K562 (cell line): ENCODE data around the gene IGF1R. TPM values are rescaled to one million over a fixed set of nuclear protein-coding genes. Genes with fewer than 3 reads are reported as not detected.

Source experiments
- ATAC-seq: fragments of 200-7000 bp; cut with Tn5 transposase; 3 replicates; pipeline ENCODE4 v1.9.1; 2020; ENCODE audit warnings: moderate library complexity
- BruUV-seq: library from RNA; stranded (reverse); fragments of 400-500 nt; replicated peaks from 2 replicates; lab custom pipeline; 2021; lab: Mats Ljungman, UMichigan
- CTCF ChIA-PET: fragments of 300-600 bp; formaldehyde crosslinking; extraction: SDS; loops from one replicate; lab custom pipeline; 2021; ENCODE audit warnings: low intra/inter-chr PET ratio; lab: Yijun Ruan, JAX
- POLR2A ChIA-PET: fragments of 300-600, 350-650 bp; sonication (Branson Sonifier 250); formaldehyde crosslinking; extraction: SDS; loops from one replicate; lab custom pipeline; 2021; ENCODE audit warnings: antibody characterized with exemption, inconsistent platforms; lab: Yijun Ruan, JAX
- DNase-seq, 4 experiments: peaks; one replicate each; pipeline versions ENCODE4 v3.0.0 to v3.0.0-alpha.2; 2011 to 2018; ENCODE audit warnings: low spot score in 3 of 4, mixed read lengths in 3 of 4; ENCODE audit errors: extremely low read depth in 1 of 4
- FAIRE-seq: peaks from 2 replicates; lab custom pipeline; 2011; peaks lifted over from hg19 to GRCh38; lab: Jason Lieb, UNC
- H2AFZ ChIP-seq: 2 replicates; pipeline ENCODE4 v1.6.0; 2011; ENCODE audit warnings: low read depth, low read length, control low read depth, inconsistent platforms
- H3K27ac ChIP-seq: fragments of 200-600 bp; 3 replicates; pipeline ENCODE4 v1.8.0; 2011; ENCODE audit warnings: low read depth, mild to moderate bottlenecking, control low read depth, inconsistent platforms, low read length, moderate library complexity, mixed read lengths; ENCODE audit errors: extremely low read depth
- H3K27me3 ChIP-seq, 2 experiments: fragments of 300-600 bp in 1 of 2; 2 replicates in 1 of 2; 3 replicates in 1 of 2; pipeline versions ENCODE4 v1.6.0 to v1.8.0; 2011; ENCODE audit warnings: inconsistent platforms in 2 of 2, low read length in 2 of 2, mild to moderate bottlenecking in 1 of 2, mixed read lengths in 1 of 2, moderate library complexity in 1 of 2; ENCODE audit not compliant: control insufficient read depth in 2 of 2, insufficient read depth in 2 of 2
- H3K36me3 ChIP-seq: fragments of 300-600 bp; 3 replicates; pipeline ENCODE4 v1.8.0; 2011; ENCODE audit warnings: mild to moderate bottlenecking, low read length, inconsistent platforms; ENCODE audit not compliant: control insufficient read depth, insufficient read depth
- H3K4me1 ChIP-seq, 2 experiments: fragments of 200-600 bp in 1 of 2; replicated peaks in 1 of 2; 2 replicates in 1 of 2; 3 replicates in 1 of 2; pipeline versions ENCODE4 v1.5.1 to v1.8.0; 2011; ENCODE audit warnings: inconsistent platforms in 2 of 2, low read length in 2 of 2, mild to moderate bottlenecking in 1 of 2, mixed read lengths in 1 of 2, moderate library complexity in 1 of 2; ENCODE audit not compliant: control insufficient read depth in 2 of 2, insufficient read depth in 2 of 2
- H3K4me2 ChIP-seq: 2 replicates; pipeline ENCODE4 v1.6.1; 2011; ENCODE audit warnings: low read length, control low read depth, inconsistent platforms, mixed read lengths; ENCODE audit not compliant: insufficient read depth
- H3K4me3 ChIP-seq: fragments of 200-600 bp; sonication (generic), shearing (Covaris generic); 2 replicates; pipeline ENCODE4 v1.5.1; 2016; ENCODE audit warnings: control low read depth, inconsistent platforms
- H3K79me2 ChIP-seq: fragments of 200-600 bp; 3 replicates; pipeline ENCODE4 v1.8.0; 2011; ENCODE audit warnings: low read length, inconsistent platforms; ENCODE audit not compliant: control insufficient read depth, insufficient read depth
- H3K9ac ChIP-seq, 2 experiments: 2 replicates each; pipeline versions ENCODE4 v1.6.0 to v1.6.1; 2011; ENCODE audit warnings: low read depth in 2 of 2, low read length in 2 of 2, control low read depth in 1 of 2, inconsistent platforms in 1 of 2, mild to moderate bottlenecking in 1 of 2, mixed read lengths in 1 of 2; ENCODE audit not compliant: insufficient read depth in 1 of 2
- H3K9me1 ChIP-seq: one replicate; pipeline ENCODE4 v1.6.0; 2011; ENCODE audit warnings: inconsistent platforms, mild to moderate bottlenecking, low read length, moderate library complexity; ENCODE audit not compliant: control insufficient read depth, insufficient read depth
- H3K9me3 ChIP-seq: replicated peaks from 2 replicates; pipeline ENCODE4 v1.5.1; 2011; ENCODE audit warnings: low read depth, low read length, inconsistent platforms; ENCODE audit not compliant: control insufficient read depth, insufficient read depth
- H4K20me1 ChIP-seq: replicated peaks from 2 replicates; pipeline ENCODE4 v1.6.1; 2011; ENCODE audit warnings: low read length, inconsistent platforms, mixed read lengths; ENCODE audit not compliant: control insufficient read depth, insufficient read depth
- CBX2 ChIP-seq: fragments of 200-600 bp; sonication (generic); IDR thresholded peaks from one replicate; pipeline ENCODE4 v1.6.1; 2012; ENCODE audit warnings: mild to moderate bottlenecking, low read length, inconsistent platforms; ENCODE audit not compliant: insufficient read depth, poor library complexity, severe bottlenecking
- CEBPB ChIP-seq: fragments of 450-650 bp; IDR thresholded peaks from 2 replicates; pipeline ENCODE4 v1.6.1; 2016; ENCODE audit warnings: missing genetic modification characterization, missing compliant biosample characterization
- ESRRB ChIP-seq: fragments of 250-450 bp; sonication (Bioruptor Pico); IDR thresholded peaks from 2 replicates; pipeline ENCODE4 v1.5.0; 2020; ENCODE audit warnings: mild to moderate bottlenecking, moderate library complexity, borderline replicate concordance
- FOXJ3 ChIP-seq: sonication (generic); formaldehyde crosslinking; IDR thresholded peaks from 2 replicates; pipeline ENCODE4 v1.4.0; 2020; ENCODE audit warnings: mild to moderate bottlenecking, missing genetic modification reagents
- WHSC1 ChIP-seq: IDR thresholded peaks from one replicate; pipeline ENCODE4 v1.6.1; 2012; ENCODE audit warnings: low read length, control low read depth, inconsistent platforms
- YBX1 ChIP-seq: fragments of 450-650 bp; IDR thresholded peaks from 2 replicates; pipeline ENCODE4 v1.7.1; 2016; ENCODE audit warnings: mild to moderate bottlenecking
- ZNF12 ChIP-seq: sonication (generic); formaldehyde crosslinking; IDR thresholded peaks from 2 replicates; pipeline ENCODE4 v1.4.0; 2020; ENCODE audit warnings: mild to moderate bottlenecking, missing genetic modification reagents
- ZNF584 ChIP-seq: fragments of 200-800 bp; sonication (Bioruptor generic); IDR thresholded peaks from 2 replicates; pipeline ENCODE4 v1.6.1; 2016; ENCODE audit warnings: low read depth, mild to moderate bottlenecking, missing genetic modification characterization, missing compliant biosample characterization
- WGBS: fragments of 100-300 bp; shearing (Covaris generic); methylation state at CpG from one replicate; pipeline ENCODE4 v1.1.6; 2016; ENCODE audit warnings: low coverage, mixed read lengths; ENCODE audit not compliant: insufficient coverage; ENCODE audit errors: missing lambda C conversion rate; 5-methylcytosine and 5-hydroxymethylcytosine counted together
- in situ Hi-C: fragments of 300-500 bp; cut with MboI; formaldehyde crosslinking; loops from 4 replicates; pipeline ENCODE4 v1.15.0; 2018; ENCODE audit warnings: inconsistent platforms, mixed read lengths
- intact Hi-C: fragments of 100-400 bp; cut with micrococcal nuclease; formaldehyde crosslinking; loops from 2 replicates; pipeline ENCODE4 v1.14.2; 2022
- polyA plus RNA-seq, 8 experiments: library from polyadenylated mRNA; depleted of rRNA in 4 of 8; stranded (reverse) in 5 of 8; unstranded in 3 of 8; fragments of >200 nt; fragmentation: Nextera tagmentation in 2 of 8; fragmentation: Illumina TruSeq in 1 of 8; extraction: Ambion mirVana in 2 of 8; extraction: Trizol in 1 of 8; gene quantifications; 2 replicates each; pipeline versions ENCODE4 v1.2.1 to v1.2.3, GENCODE V29; 2011 to 2014; ENCODE audit warnings: inconsistent platforms in 1 of 8, missing spikeins in 1 of 8
- total RNA-seq, 7 experiments: library from RNA; depleted of rRNA in 6 of 7; stranded (reverse); fragments of >200 nt in 6 of 7; fragmentation: Illumina TruSeq in 2 of 7; extraction: Trizol in 2 of 7; gene quantifications; 2 replicates each; pipeline versions ENCODE4 v1.2.1 to v1.2.3, GENCODE V29; 2011 to 2021; ENCODE audit warnings: low replicate concordance in 1 of 7
- TF ChIP-seq, protein P1 (sequence below), 2 experiments: fragments of 450-650 bp; IDR thresholded peaks; 2 replicates each; pipeline ENCODE4 v1.6.1; 2018; ENCODE audit warnings: mild to moderate bottlenecking in 2 of 2, low read depth in 1 of 2; ENCODE audit not compliant: partially characterized antibody in 2 of 2
- TF ChIP-seq, protein P2 (sequence below), 2 experiments: IDR thresholded peaks; 2 replicates each; pipeline ENCODE4 v1.6.1; 2012; ENCODE audit warnings: improper control_type of control experiment in 2 of 2, low read depth in 2 of 2, low read length in 2 of 2, borderline replicate concordance in 1 of 2
- TF ChIP-seq, protein P3 (sequence below): fragments of 450-650 bp; IDR thresholded peaks from 2 replicates; pipeline ENCODE4 v1.7.0; 2016; ENCODE audit warnings: borderline replicate concordance
- TF ChIP-seq, protein P4 (sequence below), 2 experiments: IDR thresholded peaks; 2 replicates each; pipeline ENCODE4 v1.6.1; 2011; ENCODE audit warnings: borderline replicate concordance in 1 of 2, control low read depth in 1 of 2, low read depth in 1 of 2, low read length in 1 of 2, mild to moderate bottlenecking in 1 of 2, mixed read lengths in 1 of 2, moderate library complexity in 1 of 2; ENCODE audit not compliant: insufficient read depth in 1 of 2, insufficient read length in 1 of 2, poor library complexity in 1 of 2, severe bottlenecking in 1 of 2; ENCODE audit errors: extremely low read depth in 1 of 2

Gene IGF1R
- total and polyA plus RNA-seq, 9 of the 15 experiments (the other 6 are each of a cell fraction or from before 2014, with no cell fraction given), result 0.35 to 8.0 (median 1.6) TPM

DNA sequence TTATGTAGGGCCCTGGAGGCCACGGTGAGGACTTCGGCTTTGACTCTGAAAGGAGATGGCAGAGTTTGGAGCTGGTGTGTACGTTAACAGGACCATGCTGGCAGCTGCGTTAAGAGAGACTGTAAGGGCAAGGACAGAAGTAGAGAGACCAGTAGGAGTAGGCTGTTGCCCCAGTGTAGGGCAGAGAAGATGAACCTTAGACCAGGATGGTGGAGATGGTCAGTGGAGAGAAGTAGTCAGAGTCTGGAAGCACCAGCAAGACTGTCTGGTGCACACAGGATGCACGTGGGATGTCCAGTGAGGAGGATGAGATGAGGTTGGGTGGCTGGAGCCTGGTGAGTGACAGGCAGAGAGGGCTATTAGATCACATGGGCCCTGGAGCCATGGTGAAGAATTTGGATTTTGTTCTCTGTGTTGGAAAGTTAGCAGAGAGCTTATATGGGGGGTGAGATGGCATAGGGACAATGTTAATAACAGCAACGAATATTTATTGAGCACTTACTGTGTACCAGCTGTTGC is 150.1 kb downstream of the IGF1R start:
- Histone ChIP-seq H3K4me1 (no peaks in the 10 kb centered on the region), H3K79me2 (no peaks in the 10 kb centered on the region), H3K36me3 (no peaks in the 10 kb centered on the region), H4K20me1 (peaks cover 40% of the 10 kb centered on the region), H3K9me1 (peaks cover 3% of the 10 kb centered on the region), H2AFZ (no peak overlapping the region), H3K9me3 (no peaks in the 10 kb centered on the region), H3K27me3 (peaks cover 14 to 32% of the 10 kb centered on the region in 2 experiments), H3K27ac (no peak overlapping the region), H3K4me3 (no peak overlapping the region), H3K4me2 (no peak overlapping the region), H3K9ac (no peak overlapping the region)
- in situ Hi-C loops, result no loop called here
- ChIA-PET CTCF (no interaction called here), POLR2A (no interaction called here)
- WGBS, result 3% methylated on average over 6 of the region's 6 CpGs
- FAIRE-seq (no peak), ATAC-seq (no peak), DNase-seq (no peak)
- BruUV-seq, result no TSS peak
- intact Hi-C loops, result no loop called here
- TF ChIP-seq, protein P1, sequence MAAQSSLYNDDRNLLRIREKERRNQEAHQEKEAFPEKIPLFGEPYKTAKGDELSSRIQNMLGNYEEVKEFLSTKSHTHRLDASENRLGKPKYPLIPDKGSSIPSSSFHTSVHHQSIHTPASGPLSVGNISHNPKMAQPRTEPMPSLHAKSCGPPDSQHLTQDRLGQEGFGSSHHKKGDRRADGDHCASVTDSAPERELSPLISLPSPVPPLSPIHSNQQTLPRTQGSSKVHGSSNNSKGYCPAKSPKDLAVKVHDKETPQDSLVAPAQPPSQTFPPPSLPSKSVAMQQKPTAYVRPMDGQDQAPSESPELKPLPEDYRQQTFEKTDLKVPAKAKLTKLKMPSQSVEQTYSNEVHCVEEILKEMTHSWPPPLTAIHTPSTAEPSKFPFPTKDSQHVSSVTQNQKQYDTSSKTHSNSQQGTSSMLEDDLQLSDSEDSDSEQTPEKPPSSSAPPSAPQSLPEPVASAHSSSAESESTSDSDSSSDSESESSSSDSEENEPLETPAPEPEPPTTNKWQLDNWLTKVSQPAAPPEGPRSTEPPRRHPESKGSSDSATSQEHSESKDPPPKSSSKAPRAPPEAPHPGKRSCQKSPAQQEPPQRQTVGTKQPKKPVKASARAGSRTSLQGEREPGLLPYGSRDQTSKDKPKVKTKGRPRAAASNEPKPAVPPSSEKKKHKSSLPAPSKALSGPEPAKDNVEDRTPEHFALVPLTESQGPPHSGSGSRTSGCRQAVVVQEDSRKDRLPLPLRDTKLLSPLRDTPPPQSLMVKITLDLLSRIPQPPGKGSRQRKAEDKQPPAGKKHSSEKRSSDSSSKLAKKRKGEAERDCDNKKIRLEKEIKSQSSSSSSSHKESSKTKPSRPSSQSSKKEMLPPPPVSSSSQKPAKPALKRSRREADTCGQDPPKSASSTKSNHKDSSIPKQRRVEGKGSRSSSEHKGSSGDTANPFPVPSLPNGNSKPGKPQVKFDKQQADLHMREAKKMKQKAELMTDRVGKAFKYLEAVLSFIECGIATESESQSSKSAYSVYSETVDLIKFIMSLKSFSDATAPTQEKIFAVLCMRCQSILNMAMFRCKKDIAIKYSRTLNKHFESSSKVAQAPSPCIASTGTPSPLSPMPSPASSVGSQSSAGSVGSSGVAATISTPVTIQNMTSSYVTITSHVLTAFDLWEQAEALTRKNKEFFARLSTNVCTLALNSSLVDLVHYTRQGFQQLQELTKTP (IDR thresholded peaks at IDR 0.05; ENCODE audit: low read depth in 1 of 2, partially characterized antibody in 2 of 2), result no peak
- no peak for TF ChIP-seq WHSC1
- no peak for TF ChIP-seq ZNF12 (CRISPR knock-in tag)
- TF ChIP-seq, protein P2, sequence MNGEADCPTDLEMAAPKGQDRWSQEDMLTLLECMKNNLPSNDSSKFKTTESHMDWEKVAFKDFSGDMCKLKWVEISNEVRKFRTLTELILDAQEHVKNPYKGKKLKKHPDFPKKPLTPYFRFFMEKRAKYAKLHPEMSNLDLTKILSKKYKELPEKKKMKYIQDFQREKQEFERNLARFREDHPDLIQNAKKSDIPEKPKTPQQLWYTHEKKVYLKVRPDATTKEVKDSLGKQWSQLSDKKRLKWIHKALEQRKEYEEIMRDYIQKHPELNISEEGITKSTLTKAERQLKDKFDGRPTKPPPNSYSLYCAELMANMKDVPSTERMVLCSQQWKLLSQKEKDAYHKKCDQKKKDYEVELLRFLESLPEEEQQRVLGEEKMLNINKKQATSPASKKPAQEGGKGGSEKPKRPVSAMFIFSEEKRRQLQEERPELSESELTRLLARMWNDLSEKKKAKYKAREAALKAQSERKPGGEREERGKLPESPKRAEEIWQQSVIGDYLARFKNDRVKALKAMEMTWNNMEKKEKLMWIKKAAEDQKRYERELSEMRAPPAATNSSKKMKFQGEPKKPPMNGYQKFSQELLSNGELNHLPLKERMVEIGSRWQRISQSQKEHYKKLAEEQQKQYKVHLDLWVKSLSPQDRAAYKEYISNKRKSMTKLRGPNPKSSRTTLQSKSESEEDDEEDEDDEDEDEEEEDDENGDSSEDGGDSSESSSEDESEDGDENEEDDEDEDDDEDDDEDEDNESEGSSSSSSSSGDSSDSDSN (IDR thresholded peaks at IDR 0.05; ENCODE audit: borderline replicate concordance in 1 of 2, low read depth in 2 of 2, low read length in 2 of 2), result no peak
- no peak for TF ChIP-seq ESRRB (CRISPR knock-in tag)
- TF ChIP-seq, protein P3, sequence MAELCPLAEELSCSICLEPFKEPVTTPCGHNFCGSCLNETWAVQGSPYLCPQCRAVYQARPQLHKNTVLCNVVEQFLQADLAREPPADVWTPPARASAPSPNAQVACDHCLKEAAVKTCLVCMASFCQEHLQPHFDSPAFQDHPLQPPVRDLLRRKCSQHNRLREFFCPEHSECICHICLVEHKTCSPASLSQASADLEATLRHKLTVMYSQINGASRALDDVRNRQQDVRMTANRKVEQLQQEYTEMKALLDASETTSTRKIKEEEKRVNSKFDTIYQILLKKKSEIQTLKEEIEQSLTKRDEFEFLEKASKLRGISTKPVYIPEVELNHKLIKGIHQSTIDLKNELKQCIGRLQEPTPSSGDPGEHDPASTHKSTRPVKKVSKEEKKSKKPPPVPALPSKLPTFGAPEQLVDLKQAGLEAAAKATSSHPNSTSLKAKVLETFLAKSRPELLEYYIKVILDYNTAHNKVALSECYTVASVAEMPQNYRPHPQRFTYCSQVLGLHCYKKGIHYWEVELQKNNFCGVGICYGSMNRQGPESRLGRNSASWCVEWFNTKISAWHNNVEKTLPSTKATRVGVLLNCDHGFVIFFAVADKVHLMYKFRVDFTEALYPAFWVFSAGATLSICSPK, result no peak
- TF ChIP-seq FOXJ3 (CRISPR knock-in tag), result no peak
- TF ChIP-seq, protein P4, sequence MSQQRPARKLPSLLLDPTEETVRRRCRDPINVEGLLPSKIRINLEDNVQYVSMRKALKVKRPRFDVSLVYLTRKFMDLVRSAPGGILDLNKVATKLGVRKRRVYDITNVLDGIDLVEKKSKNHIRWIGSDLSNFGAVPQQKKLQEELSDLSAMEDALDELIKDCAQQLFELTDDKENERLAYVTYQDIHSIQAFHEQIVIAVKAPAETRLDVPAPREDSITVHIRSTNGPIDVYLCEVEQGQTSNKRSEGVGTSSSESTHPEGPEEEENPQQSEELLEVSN (IDR thresholded peaks at IDR 0.05; ENCODE audit: borderline replicate concordance in 1 of 2, extremely low read depth in 1 of 2, insufficient read depth in 1 of 2, insufficient read length in 1 of 2, low read depth in 1 of 2, low read length in 1 of 2, poor library complexity in 1 of 2, severe bottlenecking in 1 of 2), result no peak
- TF ChIP-seq CBX2, result no peak
- TF ChIP-seq CEBPB (tag), result no peak
- TF ChIP-seq YBX1, result no peak
- no peak for TF ChIP-seq ZNF584 (CRISPR knock-in tag)
